ENCODE results near the gene SUGP2. TPM values are rescaled to one million over a fixed set of nuclear protein-coding genes. Genes with fewer than 3 reads are reported as not detected.
A peak's percentile ranks its signal among the peaks of the same experiment; 100 is the strongest.

SUGP2 gene
- total and polyA plus RNA-seq, 9 of the 15 experiments (the other 6 are each of a cell fraction or from before 2014, with no cell fraction given) = 13.1 to 101 (median 63.1) TPM

DNA sequence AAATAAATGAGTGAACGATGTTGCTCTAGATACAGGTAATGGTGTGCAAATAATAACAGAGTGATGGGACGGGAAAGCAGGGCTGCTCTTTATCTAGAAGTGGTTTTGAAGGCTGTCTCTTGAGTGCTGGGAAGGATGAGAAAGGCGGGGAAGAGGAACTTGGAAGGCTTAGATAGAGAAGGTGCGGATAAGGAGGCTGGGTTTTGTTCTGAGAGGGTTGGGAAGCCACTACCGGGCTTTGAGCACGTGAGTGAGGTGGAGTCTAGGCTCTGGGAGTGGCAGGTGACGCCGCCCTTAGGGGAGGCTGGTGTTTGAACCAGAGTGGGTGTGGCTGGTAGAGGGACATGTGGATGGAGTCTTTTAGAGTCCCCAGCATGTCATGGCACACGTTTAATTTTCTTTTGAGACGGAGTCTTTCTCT lies 897 bp upstream of the SUGP2 start (continued):
- TF ChIP-seq ELF2 (CRISPR knock-in tag; IDR thresholded peaks at IDR 0.05) = no peak
- TF ChIP-seq JUND (IDR thresholded peaks at IDR 0.05; ENCODE audit: borderline replicate concordance, low read depth, low read length) = peak; percentile 60
- no peak; the same call in 2 of the 3 replicates for TF ChIP-seq JUND (tag; IDR thresholded peaks at IDR 0.05; ENCODE audit: borderline replicate concordance, low read depth, low read length)
- no peak for TF ChIP-seq ARHGAP35 (IDR thresholded peaks at IDR 0.05; ENCODE audit: partially characterized antibody)
- TF ChIP-seq, protein P1, sequence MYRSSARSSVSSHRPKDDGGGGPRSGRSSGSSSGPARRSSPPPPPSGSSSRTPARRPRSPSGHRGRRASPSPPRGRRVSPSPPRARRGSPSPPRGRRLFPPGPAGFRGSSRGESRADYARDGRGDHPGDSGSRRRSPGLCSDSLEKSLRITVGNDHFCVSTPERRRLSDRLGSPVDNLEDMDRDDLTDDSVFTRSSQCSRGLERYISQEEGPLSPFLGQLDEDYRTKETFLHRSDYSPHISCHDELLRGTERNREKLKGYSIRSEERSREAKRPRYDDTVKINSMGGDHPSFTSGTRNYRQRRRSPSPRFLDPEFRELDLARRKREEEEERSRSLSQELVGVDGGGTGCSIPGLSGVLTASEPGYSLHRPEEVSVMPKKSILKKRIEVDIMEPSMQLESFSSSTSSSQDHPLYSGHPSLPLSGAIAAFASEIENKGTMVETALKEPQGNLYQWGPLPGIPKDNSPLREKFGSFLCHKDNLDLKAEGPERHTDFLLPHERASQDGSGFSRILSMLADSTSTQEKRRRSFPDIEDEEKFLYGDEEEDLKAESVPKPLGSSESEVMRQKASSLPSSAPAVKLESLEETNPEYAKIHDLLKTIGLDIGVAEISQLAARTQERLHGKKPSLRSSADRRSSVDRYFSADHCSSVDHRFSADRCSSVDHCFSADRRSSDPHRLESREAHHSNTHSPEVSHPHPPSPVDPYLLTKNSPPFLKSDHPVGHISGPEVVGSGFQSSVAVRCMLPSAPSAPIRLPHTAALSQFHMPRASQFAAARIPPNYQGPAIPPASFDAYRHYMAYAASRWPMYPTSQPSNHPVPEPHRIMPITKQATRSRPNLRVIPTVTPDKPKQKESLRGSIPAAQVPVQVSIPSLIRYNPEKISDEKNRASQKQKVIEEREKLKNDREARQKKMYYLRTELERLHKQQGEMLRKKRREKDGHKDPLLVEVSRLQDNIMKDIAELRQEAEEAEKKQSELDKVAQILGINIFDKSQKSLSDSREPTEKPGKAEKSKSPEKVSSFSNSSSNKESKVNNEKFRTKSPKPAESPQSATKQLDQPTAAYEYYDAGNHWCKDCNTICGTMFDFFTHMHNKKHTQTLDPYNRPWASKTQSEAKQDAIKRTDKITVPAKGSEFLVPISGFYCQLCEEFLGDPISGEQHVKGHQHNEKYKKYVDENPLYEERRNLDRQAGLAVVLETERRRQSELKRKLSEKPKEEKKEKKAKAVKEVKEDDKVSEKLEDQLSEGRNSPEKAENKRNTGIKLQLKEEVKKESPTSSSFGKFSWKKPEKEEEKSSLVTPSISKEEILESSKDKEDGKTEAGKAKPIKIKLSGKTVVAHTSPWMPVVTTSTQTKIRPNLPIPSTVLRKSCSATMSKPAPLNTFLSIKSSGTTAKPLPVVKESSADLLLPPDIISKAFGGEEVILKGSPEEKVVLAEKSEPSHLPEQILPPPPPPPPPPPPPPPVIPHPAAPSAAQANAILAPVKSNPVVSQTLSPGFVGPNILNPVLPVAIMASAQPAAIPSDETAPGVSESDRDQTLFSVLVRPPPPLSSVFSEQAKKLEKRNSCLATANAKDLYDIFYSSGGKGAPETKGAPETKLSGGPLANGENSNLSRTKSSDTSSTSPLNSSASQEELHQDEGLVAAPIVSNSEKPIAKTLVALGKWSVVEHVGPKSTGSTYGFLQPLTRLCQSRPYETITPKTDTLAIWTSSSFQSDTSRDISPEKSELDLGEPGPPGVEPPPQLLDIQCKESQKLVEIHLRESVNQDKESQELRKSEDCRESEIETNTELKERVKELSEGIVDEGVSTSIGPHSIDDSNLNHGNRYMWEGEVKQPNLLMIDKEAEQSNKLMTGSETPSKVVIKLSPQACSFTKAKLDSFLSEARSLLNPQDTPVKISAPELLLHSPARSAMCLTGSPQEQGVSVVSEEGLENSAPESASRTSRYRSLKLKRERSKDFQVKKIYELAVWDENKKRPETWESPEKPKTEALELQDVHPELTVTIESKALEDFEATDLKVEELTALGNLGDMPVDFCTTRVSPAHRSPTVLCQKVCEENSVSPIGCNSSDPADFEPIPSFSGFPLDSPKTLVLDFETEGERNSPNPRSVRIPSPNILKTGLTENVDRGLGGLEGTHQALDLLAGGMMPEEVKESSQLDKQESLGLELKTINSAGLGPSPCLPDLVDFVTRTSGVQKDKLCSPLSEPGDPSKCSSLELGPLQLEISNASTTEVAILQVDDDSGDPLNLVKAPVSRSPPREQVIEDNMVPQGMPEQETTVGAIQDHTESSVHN (IDR thresholded peaks at IDR 0.05; ENCODE audit: borderline replicate concordance in 1 of 2, low read depth in 1 of 2) = peak in 1 of 2 experiments; percentile 77; a peak in 2 of 4 replicates
- TF ChIP-seq SIN3A (IDR thresholded peaks at IDR 0.05; ENCODE audit: borderline replicate concordance in 2 of 2, control insufficient read depth in 1 of 2, low read depth in 2 of 2, low read length in 2 of 2) = peak; percentile 86 to 97; a peak in 2 of 4 replicates
- TF ChIP-seq, protein P2, sequence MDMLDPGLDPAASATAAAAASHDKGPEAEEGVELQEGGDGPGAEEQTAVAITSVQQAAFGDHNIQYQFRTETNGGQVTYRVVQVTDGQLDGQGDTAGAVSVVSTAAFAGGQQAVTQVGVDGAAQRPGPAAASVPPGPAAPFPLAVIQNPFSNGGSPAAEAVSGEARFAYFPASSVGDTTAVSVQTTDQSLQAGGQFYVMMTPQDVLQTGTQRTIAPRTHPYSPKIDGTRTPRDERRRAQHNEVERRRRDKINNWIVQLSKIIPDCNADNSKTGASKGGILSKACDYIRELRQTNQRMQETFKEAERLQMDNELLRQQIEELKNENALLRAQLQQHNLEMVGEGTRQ (CRISPR knock-in tag; IDR thresholded peaks at IDR 0.05) = peak; percentile 78
- TF ChIP-seq ATF1 (CRISPR knock-in tag; IDR thresholded peaks at IDR 0.05) = no peak
- peak; percentile 66 for TF ChIP-seq ATF1 (tag; IDR thresholded peaks at IDR 0.05)
- TF ChIP-seq ARID1B (IDR thresholded peaks at IDR 0.05) = peak; percentile 51; the same call in 1 of the 2 replicates
- peak; percentile 73; the same call in 1 of the 2 replicates for TF ChIP-seq RAD51 (IDR thresholded peaks at IDR 0.05; ENCODE audit: borderline replicate concordance, low read depth)
- TF ChIP-seq, protein P3, sequence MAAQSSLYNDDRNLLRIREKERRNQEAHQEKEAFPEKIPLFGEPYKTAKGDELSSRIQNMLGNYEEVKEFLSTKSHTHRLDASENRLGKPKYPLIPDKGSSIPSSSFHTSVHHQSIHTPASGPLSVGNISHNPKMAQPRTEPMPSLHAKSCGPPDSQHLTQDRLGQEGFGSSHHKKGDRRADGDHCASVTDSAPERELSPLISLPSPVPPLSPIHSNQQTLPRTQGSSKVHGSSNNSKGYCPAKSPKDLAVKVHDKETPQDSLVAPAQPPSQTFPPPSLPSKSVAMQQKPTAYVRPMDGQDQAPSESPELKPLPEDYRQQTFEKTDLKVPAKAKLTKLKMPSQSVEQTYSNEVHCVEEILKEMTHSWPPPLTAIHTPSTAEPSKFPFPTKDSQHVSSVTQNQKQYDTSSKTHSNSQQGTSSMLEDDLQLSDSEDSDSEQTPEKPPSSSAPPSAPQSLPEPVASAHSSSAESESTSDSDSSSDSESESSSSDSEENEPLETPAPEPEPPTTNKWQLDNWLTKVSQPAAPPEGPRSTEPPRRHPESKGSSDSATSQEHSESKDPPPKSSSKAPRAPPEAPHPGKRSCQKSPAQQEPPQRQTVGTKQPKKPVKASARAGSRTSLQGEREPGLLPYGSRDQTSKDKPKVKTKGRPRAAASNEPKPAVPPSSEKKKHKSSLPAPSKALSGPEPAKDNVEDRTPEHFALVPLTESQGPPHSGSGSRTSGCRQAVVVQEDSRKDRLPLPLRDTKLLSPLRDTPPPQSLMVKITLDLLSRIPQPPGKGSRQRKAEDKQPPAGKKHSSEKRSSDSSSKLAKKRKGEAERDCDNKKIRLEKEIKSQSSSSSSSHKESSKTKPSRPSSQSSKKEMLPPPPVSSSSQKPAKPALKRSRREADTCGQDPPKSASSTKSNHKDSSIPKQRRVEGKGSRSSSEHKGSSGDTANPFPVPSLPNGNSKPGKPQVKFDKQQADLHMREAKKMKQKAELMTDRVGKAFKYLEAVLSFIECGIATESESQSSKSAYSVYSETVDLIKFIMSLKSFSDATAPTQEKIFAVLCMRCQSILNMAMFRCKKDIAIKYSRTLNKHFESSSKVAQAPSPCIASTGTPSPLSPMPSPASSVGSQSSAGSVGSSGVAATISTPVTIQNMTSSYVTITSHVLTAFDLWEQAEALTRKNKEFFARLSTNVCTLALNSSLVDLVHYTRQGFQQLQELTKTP (IDR thresholded peaks at IDR 0.05; ENCODE audit: low read depth in 1 of 2, partially characterized antibody in 2 of 2) = peak in 1 of 2 experiments; percentile 26
- TF ChIP-seq HDAC2 (IDR thresholded peaks at IDR 0.05) = peak; percentile 79; the same call in 1 of the 2 replicates
- peak; percentile 13; the same call in 1 of the 2 replicates for TF ChIP-seq JUN (IDR thresholded peaks at IDR 0.05; ENCODE audit: borderline replicate concordance, low read depth, low read length)
- no peak for TF ChIP-seq JUN (CRISPR knock-in tag; IDR thresholded peaks at IDR 0.05; ENCODE audit: borderline replicate concordance)

Measured in K562 (cell line).